Endothelial cell (in vitro differentiated cells): ENCODE data around the gene ZNHIT2. TPM values are rescaled to one million over a fixed set of nuclear protein-coding genes. Genes with fewer than 3 reads are reported as not detected.

ENCODE experiments used
- DNase-seq: peaks from one replicate; pipeline ENCODE4 v3.0.0; 2021; ENCODE audit warnings: low spot score
- H3K27ac Mint-ChIP-seq: one replicate; pipeline ENCODE4 v1.8.0; 2021; ENCODE audit warnings: mixed read lengths, inconsistent platforms; ENCODE audit not compliant: unreplicated experiment
- H3K27me3 Mint-ChIP-seq: one replicate; pipeline ENCODE4 v1.8.0; 2021; ENCODE audit warnings: mild to moderate bottlenecking, moderate library complexity, mixed read lengths, inconsistent platforms; ENCODE audit not compliant: unreplicated experiment
- H3K36me3 Mint-ChIP-seq: one replicate; pipeline ENCODE4 v1.8.0; 2021; ENCODE audit warnings: mild to moderate bottlenecking, low read depth, mixed read lengths, inconsistent platforms; ENCODE audit not compliant: unreplicated experiment
- H3K4me1 Mint-ChIP-seq: one replicate; pipeline ENCODE4 v1.8.0; 2021; ENCODE audit warnings: mild to moderate bottlenecking, mixed read lengths, inconsistent platforms; ENCODE audit not compliant: unreplicated experiment
- H3K4me3 Mint-ChIP-seq: one replicate; pipeline ENCODE4 v1.8.0; 2021; ENCODE audit warnings: mild to moderate bottlenecking, mixed read lengths, inconsistent platforms; ENCODE audit not compliant: unreplicated experiment
- H3K9me3 Mint-ChIP-seq: one replicate; pipeline ENCODE4 v1.8.0; 2021; ENCODE audit warnings: mixed read lengths, inconsistent platforms; ENCODE audit not compliant: unreplicated experiment
- CTCF ChIP-seq: fragments of 200-600 bp; sonication (generic); IDR thresholded peaks from one replicate; pipeline ENCODE4 v1.5.0; 2021; ENCODE audit warnings: antibody characterized with exemption; ENCODE audit not compliant: unreplicated experiment
- total RNA-seq: library from RNA; stranded (reverse); fragmentation: NEBNext Ultra II Directional; extraction: Animal tissue kit (Norgen Biotek cat#: 25700); gene quantifications from one replicate; pipeline ENCODE4 v1.2.1, GENCODE V29; 2021; ENCODE audit not compliant: unreplicated experiment

Gene ZNHIT2
- total RNA-seq, 1 donor from 2014 or later = 6.0 TPM

GRCh38 chr11:65129649-65130441 lies 12.3 kb upstream of the ZNHIT2 start:
- Mint-ChIP-seq H3K4me3 (no peak overlapping the region), H3K9me3 (no peaks in the 10 kb centered on the region), H3K27ac (no peak overlapping the region), H3K27me3 (peaks cover 15% of the 10 kb centered on the region), H3K4me1 (peaks cover 20% of the 10 kb centered on the region), H3K36me3 (peaks cover 26% of the 10 kb centered on the region)
- DNase-seq = no peak
- no peak for TF ChIP-seq CTCF

- H3K36me3 Mint-ChIP-seq = peaks cover 23% of the 10 kb centered on the region
- no peak for TF ChIP-seq CTCF
- no peak overlapping the region for H3K4me3 Mint-ChIP-seq
- H3K9me3 Mint-ChIP-seq = no peaks in the 10 kb centered on the region
- no peak for DNase-seq
- H3K27ac Mint-ChIP-seq = no peak overlapping the region
- peaks cover 10% of the 10 kb centered on the region for H3K4me1 Mint-ChIP-seq
- H3K27me3 Mint-ChIP-seq = peaks cover 6% of the 10 kb centered on the region
Observed at GRCh38 chr11:65128182-65129145, 11.0 kb upstream of the ZNHIT2 start.

GRCh38 chr11:65127473-65128181 lies 10.1 kb upstream of the ZNHIT2 start:
- Mint-ChIP-seq H3K4me1 (peaks cover 2% of the 10 kb centered on the region), H3K27ac (no peak overlapping the region), H3K9me3 (no peaks in the 10 kb centered on the region), H3K4me3 (peak overlapping the region; percentile 47), H3K36me3 (peaks cover 22% of the 10 kb centered on the region), H3K27me3 (peaks cover 2% of the 10 kb centered on the region)
- TF ChIP-seq CTCF = no peak
- no peak for DNase-seq

GRCh38 chr11:65126624-65127274 lies 9.2 kb upstream of the ZNHIT2 start:
- Mint-ChIP-seq H3K27me3 (peaks cover 2% of the 10 kb centered on the region), H3K27ac (no peak overlapping the region), H3K9me3 (no peaks in the 10 kb centered on the region), H3K36me3 (peaks cover 23% of the 10 kb centered on the region), H3K4me3 (no peak overlapping the region), H3K4me1 (peaks cover 7% of the 10 kb centered on the region)
- TF ChIP-seq CTCF = no peak
- no peak for DNase-seq
